GM12878 (cell line): ENCODE measurements around the gene APOE. TPM values are rescaled to one million over a fixed set of nuclear protein-coding genes. Genes with fewer than 3 reads are reported as not detected.
A peak's percentile ranks its signal among the peaks of the same experiment; 100 is the strongest.

Source experiments
- CEBPB ChIP-seq, 2 experiments: fragments of 150-350 bp in 1 of 2; IDR thresholded peaks; 2 replicates each; pipeline ENCODE4 v1.6.1; 2012 to 2014; ENCODE audit warnings: low read depth in 2 of 2, low read length in 2 of 2, borderline replicate concordance in 1 of 2, inconsistent platforms in 1 of 2
- EP300 ChIP-seq, 2 experiments: fragments of 150-350 bp in 1 of 2; IDR thresholded peaks; 2 replicates each; pipeline ENCODE4 v1.6.1; 2011 to 2012; ENCODE audit warnings: low read depth in 2 of 2, low read length in 2 of 2, borderline replicate concordance in 1 of 2, improper control_type of control experiment in 1 of 2, inconsistent platforms in 1 of 2; ENCODE audit not compliant: control insufficient read depth in 1 of 2
- FOXK2 ChIP-seq: fragments of 450-650 bp; IDR thresholded peaks from 2 replicates; pipeline ENCODE4 v1.6.1; 2017; ENCODE audit warnings: mild to moderate bottlenecking, moderate library complexity
- KLF5 ChIP-seq: fragments of 450-650 bp; IDR thresholded peaks from 2 replicates; pipeline ENCODE4 v1.6.1; 2014; ENCODE audit warnings: mild to moderate bottlenecking; ENCODE audit not compliant: partially characterized antibody
- MEF2B ChIP-seq: fragments of 450-650 bp; IDR thresholded peaks from 2 replicates; pipeline ENCODE4 v1.6.1; 2018; ENCODE audit warnings: mild to moderate bottlenecking, moderate library complexity; ENCODE audit not compliant: partially characterized antibody, poor library complexity, severe bottlenecking
- SPI1 ChIP-seq: IDR thresholded peaks from 2 replicates; pipeline ENCODE4 v1.6.1; 2011; ENCODE audit warnings: low read depth, mild to moderate bottlenecking, low read length, moderate library complexity, borderline replicate concordance; ENCODE audit not compliant: insufficient read depth
- SRF ChIP-seq, 2 experiments: IDR thresholded peaks; 2 replicates each; pipeline ENCODE4 v1.6.1; 2011; ENCODE audit warnings: low read depth in 2 of 2, low read length in 2 of 2, mild to moderate bottlenecking in 1 of 2, moderate library complexity in 1 of 2
- TAF1 ChIP-seq: IDR thresholded peaks from 2 replicates; pipeline ENCODE4 v1.6.1; 2011; ENCODE audit warnings: mild to moderate bottlenecking, low read depth, low read length, borderline replicate concordance
- polyA plus RNA-seq, 11 experiments: library from polyadenylated mRNA; depleted of rRNA in 4 of 11; unstranded in 6 of 11; stranded (reverse) in 5 of 11; fragments of >200 nt; fragmentation: Nextera tagmentation in 4 of 11; fragmentation: Illumina TruSeq in 1 of 11; extraction: Ambion mirVana in 4 of 11; extraction: Trizol in 1 of 11; gene quantifications; 1 replicate in 1 of 11; 2 replicates in 10 of 11; pipeline versions ENCODE4 v1.2.1 to v1.2.3, GENCODE V29; 2011 to 2016; ENCODE audit warnings: inconsistent platforms in 2 of 11, missing spikeins in 2 of 11, low read depth in 1 of 11
- total RNA-seq, 4 experiments: library from RNA; depleted of rRNA in 3 of 4; stranded (reverse); fragments of >200 nt in 3 of 4; fragmentation: Illumina TruSeq in 1 of 4; extraction: Trizol in 1 of 4; gene quantifications; 2 replicates each; pipeline versions ENCODE4 v1.2.1 to v1.2.3, GENCODE V29; 2013 to 2021
- TF ChIP-seq, protein P1 (sequence below): IDR thresholded peaks from 2 replicates; pipeline ENCODE4 v1.6.1; 2012; ENCODE audit warnings: low read depth, low read length, improper control_type of control experiment
- TF ChIP-seq, protein P2 (sequence below): fragments of 450-650 bp; IDR thresholded peaks from 2 replicates; pipeline ENCODE4 v1.6.1; 2017; ENCODE audit warnings: mild to moderate bottlenecking, moderate library complexity
- TF ChIP-seq, protein P3 (sequence below): fragments of 450-650 bp; conservative IDR thresholded peaks from 2 replicates; pipeline ENCODE4 v1.6.1; 2017; ENCODE audit warnings: mild to moderate bottlenecking, moderate library complexity
- TF ChIP-seq, protein P4 (sequence below): fragments of 450-650 bp; IDR thresholded peaks from 2 replicates; pipeline ENCODE4 v1.6.1; 2017; ENCODE audit warnings: mild to moderate bottlenecking, low read depth, inconsistent platforms; ENCODE audit not compliant: poor library complexity, severe bottlenecking
- TF ChIP-seq, protein P5 (sequence below): fragments of 450-650 bp; IDR thresholded peaks from 2 replicates; pipeline ENCODE4 v1.6.1; 2016; ENCODE audit warnings: mild to moderate bottlenecking, moderate library complexity, borderline replicate concordance

APOE gene
- total and polyA plus RNA-seq, 10 of the 15 experiments (the other 5 are each of a cell fraction or from before 2014, with no cell fraction given) = 0.22 to 3.7 (median 0.44) TPM; not detected in 4

DNA sequence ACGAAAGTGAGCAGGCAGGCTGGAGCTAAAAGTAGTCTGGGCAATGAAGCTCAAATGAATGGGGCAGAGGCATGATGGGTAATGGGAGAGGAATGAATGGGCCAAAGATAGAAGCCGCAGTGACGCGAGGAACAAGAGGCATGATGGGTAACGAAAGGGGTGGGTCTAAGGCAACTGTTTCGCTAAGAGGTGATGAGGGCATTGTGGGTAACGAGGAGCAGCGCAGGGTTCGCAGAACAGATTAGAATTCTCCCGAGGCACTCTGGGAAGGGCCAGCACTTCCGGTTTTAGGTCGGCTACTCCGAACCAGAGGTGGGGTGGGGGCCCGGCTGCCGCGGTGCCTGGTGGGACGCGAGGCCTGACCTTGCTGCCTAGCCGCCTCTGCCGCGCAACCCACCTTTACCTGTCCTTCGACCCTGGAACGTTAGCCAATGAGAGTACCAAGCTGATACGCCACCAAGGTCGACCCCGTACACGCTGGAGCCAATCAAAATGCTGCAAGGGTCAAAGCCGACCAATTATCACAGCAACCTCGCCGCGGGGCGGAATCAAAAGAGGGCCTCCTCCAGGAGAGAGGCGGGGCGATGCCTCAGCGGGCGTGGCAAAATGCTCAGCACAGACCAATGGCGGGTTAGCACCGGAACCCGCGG lies 15.1 kb upstream of the APOE start (continued):
- TF ChIP-seq SPI1 (peak; percentile 88), KLF5 (no peak), CEBPB (IDR thresholded peaks at IDR 0.05; ENCODE audit: borderline replicate concordance in 1 of 2, low read depth in 2 of 2, low read length in 2 of 2) (no peak), EP300 (IDR thresholded peaks at IDR 0.05; ENCODE audit: borderline replicate concordance in 1 of 2, control insufficient read depth in 1 of 2, low read depth in 2 of 2, low read length in 2 of 2) (peak; percentile 8 to 39; a peak in 1 of 4 replicates), TAF1 (peak; percentile 86), FOXK2 (peak; percentile 38; the same call in 1 of the 2 replicates), MEF2B (peak; percentile 86), SRF (IDR thresholded peaks at IDR 0.05; ENCODE audit: low read depth in 2 of 2, low read length in 2 of 2) (0 out of 4 replicates have a peak, but pooled peaks of 1 of the 2 experiments have one; percentile 2)
- TF ChIP-seq, protein P1, sequence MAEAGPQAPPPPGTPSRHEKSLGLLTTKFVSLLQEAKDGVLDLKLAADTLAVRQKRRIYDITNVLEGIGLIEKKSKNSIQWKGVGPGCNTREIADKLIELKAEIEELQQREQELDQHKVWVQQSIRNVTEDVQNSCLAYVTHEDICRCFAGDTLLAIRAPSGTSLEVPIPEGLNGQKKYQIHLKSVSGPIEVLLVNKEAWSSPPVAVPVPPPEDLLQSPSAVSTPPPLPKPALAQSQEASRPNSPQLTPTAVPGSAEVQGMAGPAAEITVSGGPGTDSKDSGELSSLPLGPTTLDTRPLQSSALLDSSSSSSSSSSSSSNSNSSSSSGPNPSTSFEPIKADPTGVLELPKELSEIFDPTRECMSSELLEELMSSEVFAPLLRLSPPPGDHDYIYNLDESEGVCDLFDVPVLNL = peak; percentile 65
- TF ChIP-seq, protein P2, sequence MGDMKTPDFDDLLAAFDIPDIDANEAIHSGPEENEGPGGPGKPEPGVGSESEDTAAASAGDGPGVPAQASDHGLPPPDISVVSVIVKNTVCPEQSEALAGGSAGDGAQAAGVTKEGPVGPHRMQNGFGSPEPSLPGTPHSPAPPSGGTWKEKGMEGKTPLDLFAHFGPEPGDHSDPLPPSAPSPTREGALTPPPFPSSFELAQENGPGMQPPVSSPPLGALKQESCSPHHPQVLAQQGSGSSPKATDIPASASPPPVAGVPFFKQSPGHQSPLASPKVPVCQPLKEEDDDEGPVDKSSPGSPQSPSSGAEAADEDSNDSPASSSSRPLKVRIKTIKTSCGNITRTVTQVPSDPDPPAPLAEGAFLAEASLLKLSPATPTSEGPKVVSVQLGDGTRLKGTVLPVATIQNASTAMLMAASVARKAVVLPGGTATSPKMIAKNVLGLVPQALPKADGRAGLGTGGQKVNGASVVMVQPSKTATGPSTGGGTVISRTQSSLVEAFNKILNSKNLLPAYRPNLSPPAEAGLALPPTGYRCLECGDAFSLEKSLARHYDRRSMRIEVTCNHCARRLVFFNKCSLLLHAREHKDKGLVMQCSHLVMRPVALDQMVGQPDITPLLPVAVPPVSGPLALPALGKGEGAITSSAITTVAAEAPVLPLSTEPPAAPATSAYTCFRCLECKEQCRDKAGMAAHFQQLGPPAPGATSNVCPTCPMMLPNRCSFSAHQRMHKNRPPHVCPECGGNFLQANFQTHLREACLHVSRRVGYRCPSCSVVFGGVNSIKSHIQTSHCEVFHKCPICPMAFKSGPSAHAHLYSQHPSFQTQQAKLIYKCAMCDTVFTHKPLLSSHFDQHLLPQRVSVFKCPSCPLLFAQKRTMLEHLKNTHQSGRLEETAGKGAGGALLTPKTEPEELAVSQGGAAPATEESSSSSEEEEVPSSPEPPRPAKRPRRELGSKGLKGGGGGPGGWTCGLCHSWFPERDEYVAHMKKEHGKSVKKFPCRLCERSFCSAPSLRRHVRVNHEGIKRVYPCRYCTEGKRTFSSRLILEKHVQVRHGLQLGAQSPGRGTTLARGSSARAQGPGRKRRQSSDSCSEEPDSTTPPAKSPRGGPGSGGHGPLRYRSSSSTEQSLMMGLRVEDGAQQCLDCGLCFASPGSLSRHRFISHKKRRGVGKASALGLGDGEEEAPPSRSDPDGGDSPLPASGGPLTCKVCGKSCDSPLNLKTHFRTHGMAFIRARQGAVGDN = peak; percentile 87
- TF ChIP-seq, protein P3, sequence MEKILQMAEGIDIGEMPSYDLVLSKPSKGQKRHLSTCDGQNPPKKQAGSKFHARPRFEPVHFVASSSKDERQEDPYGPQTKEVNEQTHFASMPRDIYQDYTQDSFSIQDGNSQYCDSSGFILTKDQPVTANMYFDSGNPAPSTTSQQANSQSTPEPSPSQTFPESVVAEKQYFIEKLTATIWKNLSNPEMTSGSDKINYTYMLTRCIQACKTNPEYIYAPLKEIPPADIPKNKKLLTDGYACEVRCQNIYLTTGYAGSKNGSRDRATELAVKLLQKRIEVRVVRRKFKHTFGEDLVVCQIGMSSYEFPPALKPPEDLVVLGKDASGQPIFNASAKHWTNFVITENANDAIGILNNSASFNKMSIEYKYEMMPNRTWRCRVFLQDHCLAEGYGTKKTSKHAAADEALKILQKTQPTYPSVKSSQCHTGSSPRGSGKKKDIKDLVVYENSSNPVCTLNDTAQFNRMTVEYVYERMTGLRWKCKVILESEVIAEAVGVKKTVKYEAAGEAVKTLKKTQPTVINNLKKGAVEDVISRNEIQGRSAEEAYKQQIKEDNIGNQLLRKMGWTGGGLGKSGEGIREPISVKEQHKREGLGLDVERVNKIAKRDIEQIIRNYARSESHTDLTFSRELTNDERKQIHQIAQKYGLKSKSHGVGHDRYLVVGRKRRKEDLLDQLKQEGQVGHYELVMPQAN = peak; percentile 93
- TF ChIP-seq, protein P4, sequence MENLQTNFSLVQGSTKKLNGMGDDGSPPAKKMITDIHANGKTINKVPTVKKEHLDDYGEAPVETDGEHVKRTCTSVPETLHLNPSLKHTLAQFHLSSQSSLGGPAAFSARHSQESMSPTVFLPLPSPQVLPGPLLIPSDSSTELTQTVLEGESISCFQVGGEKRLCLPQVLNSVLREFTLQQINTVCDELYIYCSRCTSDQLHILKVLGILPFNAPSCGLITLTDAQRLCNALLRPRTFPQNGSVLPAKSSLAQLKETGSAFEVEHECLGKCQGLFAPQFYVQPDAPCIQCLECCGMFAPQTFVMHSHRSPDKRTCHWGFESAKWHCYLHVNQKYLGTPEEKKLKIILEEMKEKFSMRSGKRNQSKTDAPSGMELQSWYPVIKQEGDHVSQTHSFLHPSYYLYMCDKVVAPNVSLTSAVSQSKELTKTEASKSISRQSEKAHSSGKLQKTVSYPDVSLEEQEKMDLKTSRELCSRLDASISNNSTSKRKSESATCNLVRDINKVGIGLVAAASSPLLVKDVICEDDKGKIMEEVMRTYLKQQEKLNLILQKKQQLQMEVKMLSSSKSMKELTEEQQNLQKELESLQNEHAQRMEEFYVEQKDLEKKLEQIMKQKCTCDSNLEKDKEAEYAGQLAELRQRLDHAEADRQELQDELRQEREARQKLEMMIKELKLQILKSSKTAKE = peak; percentile 11
- TF ChIP-seq, protein P5, sequence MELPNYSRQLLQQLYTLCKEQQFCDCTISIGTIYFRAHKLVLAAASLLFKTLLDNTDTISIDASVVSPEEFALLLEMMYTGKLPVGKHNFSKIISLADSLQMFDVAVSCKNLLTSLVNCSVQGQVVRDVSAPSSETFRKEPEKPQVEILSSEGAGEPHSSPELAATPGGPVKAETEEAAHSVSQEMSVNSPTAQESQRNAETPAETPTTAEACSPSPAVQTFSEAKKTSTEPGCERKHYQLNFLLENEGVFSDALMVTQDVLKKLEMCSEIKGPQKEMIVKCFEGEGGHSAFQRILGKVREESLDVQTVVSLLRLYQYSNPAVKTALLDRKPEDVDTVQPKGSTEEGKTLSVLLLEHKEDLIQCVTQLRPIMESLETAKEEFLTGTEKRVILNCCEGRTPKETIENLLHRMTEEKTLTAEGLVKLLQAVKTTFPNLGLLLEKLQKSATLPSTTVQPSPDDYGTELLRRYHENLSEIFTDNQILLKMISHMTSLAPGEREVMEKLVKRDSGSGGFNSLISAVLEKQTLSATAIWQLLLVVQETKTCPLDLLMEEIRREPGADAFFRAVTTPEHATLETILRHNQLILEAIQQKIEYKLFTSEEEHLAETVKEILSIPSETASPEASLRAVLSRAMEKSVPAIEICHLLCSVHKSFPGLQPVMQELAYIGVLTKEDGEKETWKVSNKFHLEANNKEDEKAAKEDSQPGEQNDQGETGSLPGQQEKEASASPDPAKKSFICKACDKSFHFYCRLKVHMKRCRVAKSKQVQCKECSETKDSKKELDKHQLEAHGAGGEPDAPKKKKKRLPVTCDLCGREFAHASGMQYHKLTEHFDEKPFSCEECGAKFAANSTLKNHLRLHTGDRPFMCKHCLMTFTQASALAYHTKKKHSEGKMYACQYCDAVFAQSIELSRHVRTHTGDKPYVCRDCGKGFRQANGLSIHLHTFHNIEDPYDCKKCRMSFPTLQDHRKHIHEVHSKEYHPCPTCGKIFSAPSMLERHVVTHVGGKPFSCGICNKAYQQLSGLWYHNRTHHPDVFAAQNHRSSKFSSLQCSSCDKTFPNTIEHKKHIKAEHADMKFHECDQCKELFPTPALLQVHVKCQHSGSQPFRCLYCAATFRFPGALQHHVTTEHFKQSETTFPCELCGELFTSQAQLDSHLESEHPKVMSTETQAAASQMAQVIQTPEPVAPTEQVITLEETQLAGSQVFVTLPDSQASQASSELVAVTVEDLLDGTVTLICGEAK = peak; percentile 60; the same call in 1 of the 2 replicates
